SK-N-SH (cell line): Measurements from ENCODE around the gene JAG2.

ENCODE experiments used
- CHD2 ChIP-seq: fragments of 150-350 bp; IDR thresholded peaks from 2 replicates; pipeline ENCODE4 v1.6.1; 2018; ENCODE audit warnings: low read length; ENCODE audit not compliant: partially characterized antibody
- EP300 ChIP-seq, 2 experiments: IDR thresholded peaks; 2 replicates each; pipeline versions ENCODE4 v1.4.0 to v1.6.1; 2012; ENCODE audit warnings: borderline replicate concordance in 1 of 2, low read depth in 1 of 2, low read length in 1 of 2
- FOXJ3 ChIP-seq: sonication (generic); formaldehyde crosslinking; IDR thresholded peaks from 2 replicates; pipeline ENCODE4 v1.5.1; 2020; ENCODE audit warnings: mild to moderate bottlenecking, missing genetic modification reagents
- MEF2A ChIP-seq: IDR thresholded peaks from 2 replicates; pipeline ENCODE4 v1.4.0; 2012; ENCODE audit warnings: low read depth, borderline replicate concordance
- TF ChIP-seq, protein P1 (sequence below): IDR thresholded peaks from 2 replicates; pipeline ENCODE4; 2012
- TF ChIP-seq, protein P2 (sequence below): fragments of 150-350 bp; IDR thresholded peaks from 2 replicates; pipeline ENCODE4 v1.6.1; 2016; ENCODE audit warnings: mild to moderate bottlenecking, low read depth, low read length
- TF ChIP-seq, protein P3 (sequence below): fragments of 200-600 bp; sonication (generic); IDR thresholded peaks from 2 replicates; pipeline ENCODE4 v1.6.1; 2017; ENCODE audit warnings: antibody characterized with exemption, mild to moderate bottlenecking, moderate library complexity
- TF ChIP-seq, protein P4 (sequence below): IDR thresholded peaks from 2 replicates; pipeline ENCODE4 v1.6.1; 2012; ENCODE audit warnings: mild to moderate bottlenecking, low read depth, low read length, moderate library complexity

DNA sequence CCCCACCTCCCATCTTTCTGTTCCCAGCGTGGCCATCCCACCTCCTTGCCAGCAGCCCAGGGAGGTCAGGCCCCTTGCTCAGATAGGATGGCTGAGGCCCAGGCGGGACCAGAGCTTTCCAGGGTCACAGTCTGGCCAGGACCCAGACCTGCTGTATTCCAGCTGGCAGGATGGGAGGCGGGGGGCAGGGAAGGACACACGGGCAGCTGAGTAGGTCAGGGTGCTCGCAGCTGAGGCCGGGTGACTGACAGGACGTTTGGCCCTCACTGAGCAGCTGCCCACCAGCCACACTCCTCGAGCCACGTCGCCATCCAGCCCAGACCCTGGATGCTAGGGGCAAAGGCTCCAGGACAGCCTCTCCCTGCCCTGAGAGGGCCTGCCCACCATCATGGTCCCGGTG is 8.5 kb upstream of the JAG2 start:
- TF ChIP-seq, protein P1, sequence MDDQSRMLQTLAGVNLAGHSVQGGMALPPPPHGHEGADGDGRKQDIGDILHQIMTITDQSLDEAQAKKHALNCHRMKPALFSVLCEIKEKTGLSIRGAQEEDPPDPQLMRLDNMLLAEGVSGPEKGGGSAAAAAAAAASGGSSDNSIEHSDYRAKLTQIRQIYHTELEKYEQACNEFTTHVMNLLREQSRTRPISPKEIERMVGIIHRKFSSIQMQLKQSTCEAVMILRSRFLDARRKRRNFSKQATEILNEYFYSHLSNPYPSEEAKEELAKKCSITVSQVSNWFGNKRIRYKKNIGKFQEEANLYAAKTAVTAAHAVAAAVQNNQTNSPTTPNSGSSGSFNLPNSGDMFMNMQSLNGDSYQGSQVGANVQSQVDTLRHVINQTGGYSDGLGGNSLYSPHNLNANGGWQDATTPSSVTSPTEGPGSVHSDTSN: no peak
- TF ChIP-seq, protein P2, sequence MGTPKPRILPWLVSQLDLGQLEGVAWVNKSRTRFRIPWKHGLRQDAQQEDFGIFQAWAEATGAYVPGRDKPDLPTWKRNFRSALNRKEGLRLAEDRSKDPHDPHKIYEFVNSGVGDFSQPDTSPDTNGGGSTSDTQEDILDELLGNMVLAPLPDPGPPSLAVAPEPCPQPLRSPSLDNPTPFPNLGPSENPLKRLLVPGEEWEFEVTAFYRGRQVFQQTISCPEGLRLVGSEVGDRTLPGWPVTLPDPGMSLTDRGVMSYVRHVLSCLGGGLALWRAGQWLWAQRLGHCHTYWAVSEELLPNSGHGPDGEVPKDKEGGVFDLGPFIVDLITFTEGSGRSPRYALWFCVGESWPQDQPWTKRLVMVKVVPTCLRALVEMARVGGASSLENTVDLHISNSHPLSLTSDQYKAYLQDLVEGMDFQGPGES: no peak
- TF ChIP-seq MEF2A (no peak), CHD2 (no peak), FOXJ3 (CRISPR knock-in tag) (no peak), EP300 (IDR thresholded peaks at IDR 0.05; ENCODE audit: borderline replicate concordance in 1 of 2, low read depth in 1 of 2, low read length in 1 of 2) (no peak)
- TF ChIP-seq, protein P3, sequence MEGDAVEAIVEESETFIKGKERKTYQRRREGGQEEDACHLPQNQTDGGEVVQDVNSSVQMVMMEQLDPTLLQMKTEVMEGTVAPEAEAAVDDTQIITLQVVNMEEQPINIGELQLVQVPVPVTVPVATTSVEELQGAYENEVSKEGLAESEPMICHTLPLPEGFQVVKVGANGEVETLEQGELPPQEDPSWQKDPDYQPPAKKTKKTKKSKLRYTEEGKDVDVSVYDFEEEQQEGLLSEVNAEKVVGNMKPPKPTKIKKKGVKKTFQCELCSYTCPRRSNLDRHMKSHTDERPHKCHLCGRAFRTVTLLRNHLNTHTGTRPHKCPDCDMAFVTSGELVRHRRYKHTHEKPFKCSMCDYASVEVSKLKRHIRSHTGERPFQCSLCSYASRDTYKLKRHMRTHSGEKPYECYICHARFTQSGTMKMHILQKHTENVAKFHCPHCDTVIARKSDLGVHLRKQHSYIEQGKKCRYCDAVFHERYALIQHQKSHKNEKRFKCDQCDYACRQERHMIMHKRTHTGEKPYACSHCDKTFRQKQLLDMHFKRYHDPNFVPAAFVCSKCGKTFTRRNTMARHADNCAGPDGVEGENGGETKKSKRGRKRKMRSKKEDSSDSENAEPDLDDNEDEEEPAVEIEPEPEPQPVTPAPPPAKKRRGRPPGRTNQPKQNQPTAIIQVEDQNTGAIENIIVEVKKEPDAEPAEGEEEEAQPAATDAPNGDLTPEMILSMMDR: no peak
- TF ChIP-seq, protein P4, sequence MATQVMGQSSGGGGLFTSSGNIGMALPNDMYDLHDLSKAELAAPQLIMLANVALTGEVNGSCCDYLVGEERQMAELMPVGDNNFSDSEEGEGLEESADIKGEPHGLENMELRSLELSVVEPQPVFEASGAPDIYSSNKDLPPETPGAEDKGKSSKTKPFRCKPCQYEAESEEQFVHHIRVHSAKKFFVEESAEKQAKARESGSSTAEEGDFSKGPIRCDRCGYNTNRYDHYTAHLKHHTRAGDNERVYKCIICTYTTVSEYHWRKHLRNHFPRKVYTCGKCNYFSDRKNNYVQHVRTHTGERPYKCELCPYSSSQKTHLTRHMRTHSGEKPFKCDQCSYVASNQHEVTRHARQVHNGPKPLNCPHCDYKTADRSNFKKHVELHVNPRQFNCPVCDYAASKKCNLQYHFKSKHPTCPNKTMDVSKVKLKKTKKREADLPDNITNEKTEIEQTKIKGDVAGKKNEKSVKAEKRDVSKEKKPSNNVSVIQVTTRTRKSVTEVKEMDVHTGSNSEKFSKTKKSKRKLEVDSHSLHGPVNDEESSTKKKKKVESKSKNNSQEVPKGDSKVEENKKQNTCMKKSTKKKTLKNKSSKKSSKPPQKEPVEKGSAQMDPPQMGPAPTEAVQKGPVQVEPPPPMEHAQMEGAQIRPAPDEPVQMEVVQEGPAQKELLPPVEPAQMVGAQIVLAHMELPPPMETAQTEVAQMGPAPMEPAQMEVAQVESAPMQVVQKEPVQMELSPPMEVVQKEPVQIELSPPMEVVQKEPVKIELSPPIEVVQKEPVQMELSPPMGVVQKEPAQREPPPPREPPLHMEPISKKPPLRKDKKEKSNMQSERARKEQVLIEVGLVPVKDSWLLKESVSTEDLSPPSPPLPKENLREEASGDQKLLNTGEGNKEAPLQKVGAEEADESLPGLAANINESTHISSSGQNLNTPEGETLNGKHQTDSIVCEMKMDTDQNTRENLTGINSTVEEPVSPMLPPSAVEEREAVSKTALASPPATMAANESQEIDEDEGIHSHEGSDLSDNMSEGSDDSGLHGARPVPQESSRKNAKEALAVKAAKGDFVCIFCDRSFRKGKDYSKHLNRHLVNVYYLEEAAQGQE: no peak
